Smooth muscle cell of the brain vasculature (primary cell): Measurements from ENCODE around the gene FGF18.

Source experiments
- DNase-seq: peaks from one replicate; pipeline ENCODE4 v3.0.0-alpha.2; 2012; ENCODE audit warnings: low read depth, low spot score

FGF18 gene

GRCh38 chr5:171467107-171467506 is 47.7 kb downstream of the FGF18 start:
- DNase-seq = no peak

GRCh38 chr5:171469326-171469725 is 49.9 kb downstream of the FGF18 start:
- DNase-seq = no peak

GRCh38 chr5:171470420-171470819 is 51.0 kb downstream of the FGF18 start:
- DNase-seq = no peak

- DNase-seq = no peak
Measured at GRCh38 chr5:171474230-171474813, 54.9 kb downstream of the FGF18 start.

GRCh38 chr5:171475596-171475995 is 56.1 kb downstream of the FGF18 start:
- DNase-seq = no peak

GRCh38 chr5:171476701-171477100 is 57.3 kb downstream of the FGF18 start:
- DNase-seq = no peak

- DNase-seq = no peak
Measured at GRCh38 chr5:171477101-171477500, 57.7 kb downstream of the FGF18 start.

GRCh38 chr5:171477666-171478065 is 58.2 kb downstream of the FGF18 start:
- DNase-seq = no peak

GRCh38 chr5:171478946-171479775 is 59.7 kb downstream of the FGF18 start:
- no peak for DNase-seq

- no peak for DNase-seq
Measured at GRCh38 chr5:171479776-171480125, 60.3 kb downstream of the FGF18 start.

GRCh38 chr5:171480239-171480638 is 60.8 kb downstream of the FGF18 start:
- DNase-seq = no peak

GRCh38 chr5:171481571-171482433 is 62.4 kb downstream of the FGF18 start:
- DNase-seq = no peak

GRCh38 chr5:171482434-171482730 is 62.9 kb downstream of the FGF18 start:
- no peak for DNase-seq

- DNase-seq = no peak
Measured at GRCh38 chr5:171483551-171484135, 64.2 kb downstream of the FGF18 start.

- DNase-seq = no peak
Measured at GRCh38 chr5:171484460-171484899, 65.0 kb downstream of the FGF18 start.

- no peak for DNase-seq
Measured at GRCh38 chr5:171485668-171486067, 66.2 kb downstream of the FGF18 start.

- no peak for DNase-seq
Measured at GRCh38 chr5:171486613-171487012, 67.2 kb downstream of the FGF18 start.

GRCh38 chr5:171488876-171489275 is 69.4 kb downstream of the FGF18 start:
- DNase-seq = no peak

- DNase-seq = no peak
Measured at GRCh38 chr5:171492781-171493180, 73.3 kb downstream of the FGF18 start.

- no peak for DNase-seq
Measured at GRCh38 chr5:171493646-171494393, 74.4 kb downstream of the FGF18 start.

- peak; percentile 55 for DNase-seq
Measured at GRCh38 chr5:171494452-171495121, 75.1 kb downstream of the FGF18 start.
